ENCODE data around the gene ARL8A.
"Not testable (repeated sequence)": the region's sequence is repeated elsewhere in the genome, so short reads cannot be mapped to it uniquely, and the experiment has no call there.

- TF ChIP-seq CTCF (conservative IDR thresholded peaks at IDR 0.05 in 1 of 2, IDR thresholded peaks at IDR 0.05 in 1 of 2; ENCODE audit: low read depth in 1 of 2, low read length in 2 of 2); EZH2 (IDR thresholded peaks at IDR 0.05; ENCODE audit: low read length, missing control alignments): not testable (repeated sequence)
Observed at GRCh38 chr1:202141468-202141867, 3.1 kb downstream of the ARL8A start.

All from fibroblast of lung (primary cell).